Adrenal gland (tissue), 12 donors: ENCODE results near the gene TXN. TPM values are rescaled to one million over a fixed set of nuclear protein-coding genes. Genes with fewer than 3 reads are reported as not detected.

Source experiments
- polyA plus RNA-seq, 3 donors: library from polyadenylated mRNA; stranded (reverse); fragments of 200-250 nt in 2 of 3; fragments of 350-450 nt in 1 of 3; fragmentation: Illumina TruSeq in 1 of 3; extraction: RNeasy Lipid Tissue Mini Kit (QIAGEN cat#74804) in 1 of 3; gene quantifications; one replicate each; pipeline ENCODE4 v1.2.3, GENCODE V29; 2013 to 2014
- total RNA-seq, 9 donors: library from RNA; depleted of rRNA in 4 of 9; stranded (reverse); fragments of >200 nt in 4 of 9; fragments of 120-200 nt in 1 of 9; fragmentation: NEBNext Ultra II Directional in 1 of 9; extraction: Animal tissue kit (Norgen Biotek cat#: 25700) in 1 of 9; gene quantifications; one replicate each; pipeline versions ENCODE4 v1.1.0 to v1.2.4, GENCODE V29; 2013 to 2023
- donor health status: healthy with polysubstance abuse.
- donor health status: Bipolar disorder and iron deficiency.
- donor health status: DM: yes; HTN: yes; CAD: no.
- donor health status: DM: no; HTN: no; CAD: no.
- donor health status: DM: no; HTN: no; CAD: no.
- donor health status: DM: yes; HTN: yes; CAD: no.

TXN gene
- total and polyA plus RNA-seq, 12 donors: 60.3 to 331 (median 112) TPM

Other genes with a start within 250 kb of the TXN start
- not detected for gene C9orf152, start 48.3 kb downstream of the TXN start, total RNA-seq
- gene C9orf152, start 48.3 kb downstream of the TXN start, polyA plus RNA-seq: under 1 TPM in 1 of 3 donors, not detected in 2; 0.13 TPM
- not detected for gene TXNDC8, start 81.4 kb upstream of the TXN start, total RNA-seq
- gene TXNDC8, start 81.4 kb upstream of the TXN start, polyA plus RNA-seq: not detected